HUES64 (cell line): ENCODE results near the gene CALHM2.
A peak's percentile ranks its signal among the peaks of the same experiment; 100 is the strongest.

ENCODE experiments used
- H3K27ac ChIP-seq: 2 replicates; pipeline ENCODE4 v1.7.0; 2013; ENCODE audit warnings: low read depth, low read length, inconsistent platforms
- H3K27me3 ChIP-seq: 2 replicates; pipeline ENCODE4 v1.6.1; 2013; ENCODE audit warnings: mild to moderate bottlenecking, low read length; ENCODE audit not compliant: insufficient read depth
- H3K36me3 ChIP-seq: 2 replicates; pipeline ENCODE4 v1.6.1; 2013; ENCODE audit warnings: mild to moderate bottlenecking, low read length; ENCODE audit not compliant: insufficient read depth
- H3K4me1 ChIP-seq: 2 replicates; pipeline ENCODE4 v1.6.1; 2013; ENCODE audit warnings: mild to moderate bottlenecking, low read length, moderate library complexity; ENCODE audit not compliant: insufficient read depth
- H3K4me3 ChIP-seq: 2 replicates; pipeline ENCODE4 v1.5.1; 2013; ENCODE audit warnings: mild to moderate bottlenecking, low read length, moderate library complexity
- H3K9ac ChIP-seq: 2 replicates; pipeline ENCODE4 v1.6.1; 2013; ENCODE audit warnings: mild to moderate bottlenecking, low read depth, low read length
- H3K9me3 ChIP-seq: 2 replicates; pipeline ENCODE4 v1.6.1; 2013; ENCODE audit warnings: low read depth, low read length; ENCODE audit not compliant: insufficient read depth
- WGBS: fragments of 150-250, 120-280 bp; methylation state at CpG from one replicate; pipeline ENCODE4 v1.1.7; 2013; ENCODE audit warnings: missing lambda C conversion rate; 5-methylcytosine and 5-hydroxymethylcytosine counted together

CALHM2 gene

GRCh38 chr10:103397191-103397825, 54.9 kb downstream of the CALHM2 start:
- Histone ChIP-seq H3K4me1 (no peaks in the 10 kb centered on the region; the same call in 1 of the 2 replicates), H3K9ac (peak overlapping the region; percentile 79), H3K27ac (no peak overlapping the region), H3K4me3 (peak overlapping the region; percentile 88), H3K36me3 (peaks cover 65% of the 10 kb centered on the region), H3K27me3 (no peaks in the 10 kb centered on the region), H3K9me3 (no peaks in the 10 kb centered on the region)
- WGBS, result 69% methylated on average over 19 of the region's 19 CpGs

DNA sequence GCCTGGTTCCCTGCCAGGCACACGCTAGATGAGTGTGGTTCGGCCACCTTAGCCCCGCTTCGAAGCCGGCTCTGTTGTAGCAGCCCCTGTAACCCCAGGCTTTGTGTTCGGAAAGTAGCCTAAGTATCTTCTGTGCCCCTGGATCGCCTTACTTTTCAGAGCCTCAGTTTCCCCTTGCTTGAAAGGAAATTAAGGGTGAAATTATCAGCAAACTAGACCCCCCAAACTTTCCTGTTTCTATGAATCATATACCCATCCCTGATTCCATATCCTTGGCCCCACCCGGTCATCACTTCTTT, 55.4 kb downstream of the CALHM2 start:
- Histone ChIP-seq H3K4me3 (peak overlapping the region; percentile 88), H3K27ac (peak overlapping the region; percentile 6; the same call in 1 of the 2 replicates), H3K4me1 (no peaks in the 10 kb centered on the region; the same call in 1 of the 2 replicates), H3K36me3 (peaks cover 65% of the 10 kb centered on the region), H3K9me3 (no peaks in the 10 kb centered on the region), H3K27me3 (no peaks in the 10 kb centered on the region), H3K9ac (peak overlapping the region; percentile 79)
- 1% methylated on average over 8 of the region's 8 CpGs for WGBS
